ENCODE data around the gene KLK10.

DNA sequence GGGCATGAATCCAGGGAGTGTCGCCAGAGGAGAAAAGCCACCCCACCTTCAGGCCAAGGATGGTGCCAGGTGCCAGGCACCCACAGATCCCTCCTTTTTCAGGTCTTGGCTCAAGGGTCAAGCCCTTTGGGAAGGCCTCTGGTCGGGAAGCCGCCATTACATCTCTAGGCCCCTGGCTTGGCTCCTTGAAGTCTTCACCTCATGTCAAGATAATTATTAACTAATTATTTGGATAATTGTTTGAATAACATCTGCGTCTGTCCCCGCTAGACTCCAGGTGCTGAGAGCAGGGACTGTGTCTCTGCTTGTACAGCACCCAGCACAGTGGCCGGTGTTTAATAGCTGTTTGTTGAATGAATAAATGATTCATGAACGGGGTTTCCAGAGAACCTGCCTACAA is 44.2 kb upstream of the KLK10 start:
- no peak for TF ChIP-seq POLR2AphosphoS5 (IDR thresholded peaks at IDR 0.05; ENCODE audit: insufficient read depth in 1 of 2, low read depth in 1 of 2)
- TF ChIP-seq POLR2A (IDR thresholded peaks at IDR 0.05): no peak

All from vagina (tissue), 2 donors.